HEK293 (cell line): Measurements from ENCODE around the gene BRSK1.
A peak's percentile ranks its signal among the peaks of the same experiment; 100 is the strongest.

ENCODE experiments used
- AEBP2 ChIP-seq: fragments of 450-650 bp; formaldehyde crosslinking; IDR thresholded peaks from 2 replicates; pipeline ENCODE4 v1.5.1; 2016; ENCODE audit warnings: missing biosample characterization, missing genetic modification characterization, borderline replicate concordance
- GLIS1 ChIP-seq: fragments of 450-650 bp; formaldehyde crosslinking; IDR thresholded peaks from 2 replicates; pipeline ENCODE4 v1.5.1; 2016; ENCODE audit warnings: missing biosample characterization, missing genetic modification characterization
- KLF1 ChIP-seq: fragments of 450-650 bp; formaldehyde crosslinking; IDR thresholded peaks from 2 replicates; pipeline ENCODE4 v1.5.1; 2016; ENCODE audit warnings: missing biosample characterization, missing genetic modification characterization
- OVOL3 ChIP-seq: fragments of 450-650 bp; formaldehyde crosslinking; IDR thresholded peaks from 2 replicates; pipeline ENCODE4 v1.5.1; 2016; ENCODE audit warnings: missing biosample characterization, missing genetic modification characterization
- SETDB1 ChIP-seq: IDR thresholded peaks from one replicate; pipeline ENCODE4 v1.6.1; 2017; ENCODE audit warnings: mild to moderate bottlenecking, low read length, moderate library complexity, mixed read lengths; ENCODE audit not compliant: insufficient read length
- ZFP37 ChIP-seq: fragments of 450-650 bp; formaldehyde crosslinking; IDR thresholded peaks from 2 replicates; pipeline ENCODE4 v1.5.1; 2016; ENCODE audit warnings: missing biosample characterization, missing genetic modification characterization
- ZNF214 ChIP-seq: fragments of 450-650 bp; formaldehyde crosslinking; IDR thresholded peaks from 2 replicates; pipeline ENCODE4 v1.5.1; 2017; ENCODE audit warnings: missing biosample characterization, mild to moderate bottlenecking, missing genetic modification characterization, borderline replicate concordance
- ZNF274 ChIP-seq, 2 experiments: fragments of 200-500 bp in 1 of 2; fragments of 450-650 bp in 1 of 2; sonication (Bioruptor generic) in 1 of 2; formaldehyde crosslinking in 1 of 2; IDR thresholded peaks; 2 replicates each; pipeline versions ENCODE4 v1.5.1 to v1.6.1; 2014 to 2016; ENCODE audit warnings: borderline replicate concordance in 1 of 2, inconsistent platforms in 1 of 2, low read length in 1 of 2, missing biosample characterization in 1 of 2, missing genetic modification characterization in 1 of 2
- ZNF354C ChIP-seq: fragments of 450-650 bp; formaldehyde crosslinking; IDR thresholded peaks from 2 replicates; pipeline ENCODE4 v1.5.1; 2016; ENCODE audit warnings: missing biosample characterization, missing genetic modification characterization, low read depth, borderline replicate concordance
- ZNF585B ChIP-seq: fragments of 450-650 bp; formaldehyde crosslinking; IDR thresholded peaks from 2 replicates; pipeline ENCODE4 v1.5.1; 2016; ENCODE audit warnings: missing biosample characterization, missing genetic modification characterization
- ZNF610 ChIP-seq: fragments of 450-650 bp; formaldehyde crosslinking; IDR thresholded peaks from 2 replicates; pipeline ENCODE4 v1.5.1; 2016; ENCODE audit warnings: missing biosample characterization, missing genetic modification characterization, borderline replicate concordance
- ZNF621 ChIP-seq: fragments of 450-650 bp; formaldehyde crosslinking; IDR thresholded peaks from 2 replicates; pipeline ENCODE4 v1.5.1; 2017; ENCODE audit warnings: missing biosample characterization, missing genetic modification characterization
- ZNF768 ChIP-seq: fragments of 450-650 bp; formaldehyde crosslinking; IDR thresholded peaks from 2 replicates; pipeline ENCODE4 v1.5.1; 2018; ENCODE audit warnings: missing biosample characterization, mild to moderate bottlenecking, missing genetic modification characterization
- ZNF777 ChIP-seq: fragments of 450-650 bp; formaldehyde crosslinking; IDR thresholded peaks from 2 replicates; pipeline ENCODE4 v1.5.1; 2017; ENCODE audit warnings: missing biosample characterization, missing genetic modification characterization, borderline replicate concordance
- ZNF791 ChIP-seq: fragments of 450-650 bp; formaldehyde crosslinking; IDR thresholded peaks from 2 replicates; pipeline ENCODE4 v1.5.1; 2016; ENCODE audit warnings: missing biosample characterization, missing genetic modification characterization
- TF ChIP-seq, protein P1 (sequence below): fragments of 450-650 bp; formaldehyde crosslinking; optimal IDR thresholded peaks from 2 replicates; pipeline ENCODE3; 2016; ENCODE audit warnings: missing biosample characterization, mild to moderate bottlenecking, missing genetic modification characterization
- TF ChIP-seq, protein P2 (sequence below): fragments of 450-650 bp; IDR thresholded peaks from 2 replicates; pipeline ENCODE4 v1.5.1; 2018; ENCODE audit warnings: missing biosample characterization, missing genetic modification characterization
- TF ChIP-seq, protein P3 (sequence below): fragments of 450-650 bp; formaldehyde crosslinking; IDR thresholded peaks from 2 replicates; pipeline ENCODE4 v1.5.1; 2016; ENCODE audit warnings: missing biosample characterization, missing genetic modification characterization
- TF ChIP-seq, protein P4 (sequence below): fragments of 450-650 bp; formaldehyde crosslinking; IDR thresholded peaks from 2 replicates; pipeline ENCODE4 v1.5.1; 2016; ENCODE audit warnings: missing biosample characterization, missing genetic modification characterization

Gene BRSK1

GRCh38 chr19:55353803-55354697 is 70.3 kb downstream of the BRSK1 start (continued):
- TF ChIP-seq, protein P1, sequence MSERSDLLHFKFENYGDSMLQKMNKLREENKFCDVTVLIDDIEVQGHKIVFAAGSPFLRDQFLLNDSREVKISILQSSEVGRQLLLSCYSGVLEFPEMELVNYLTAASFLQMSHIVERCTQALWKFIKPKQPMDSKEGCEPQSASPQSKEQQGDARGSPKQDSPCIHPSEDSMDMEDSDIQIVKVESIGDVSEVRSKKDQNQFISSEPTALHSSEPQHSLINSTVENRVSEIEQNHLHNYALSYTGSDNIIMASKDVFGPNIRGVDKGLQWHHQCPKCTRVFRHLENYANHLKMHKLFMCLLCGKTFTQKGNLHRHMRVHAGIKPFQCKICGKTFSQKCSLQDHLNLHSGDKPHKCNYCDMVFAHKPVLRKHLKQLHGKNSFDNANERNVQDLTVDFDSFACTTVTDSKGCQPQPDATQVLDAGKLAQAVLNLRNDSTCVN = peak; percentile 48
- TF ChIP-seq ZNF621 (no peak), ZNF214 (tag by site-specific recombination) (no peak), ZNF777 (peak; percentile 67; the same call in 1 of the 2 replicates), ZNF610 (tag by site-specific recombination) (no peak), GLIS1 (tag by site-specific recombination) (peak; percentile 44), KLF1 (tag by site-specific recombination) (peak; percentile 92), ZNF274 (IDR thresholded peaks at IDR 0.05; ENCODE audit: low read length) (no peak), ZNF274 (tag by site-specific recombination; IDR thresholded peaks at IDR 0.05; ENCODE audit: borderline replicate concordance) (no peak), SETDB1 (no peak), ZNF585B (tag by site-specific recombination) (no peak), OVOL3 (tag by site-specific recombination) (no peak), ZFP37 (tag by site-specific recombination) (no peak), ZNF354C (tag by site-specific recombination) (no peak), ZNF791 (tag by site-specific recombination) (no peak), ZNF768 (tag by site-specific recombination) (no peak), AEBP2 (tag by site-specific recombination) (no peak)
- TF ChIP-seq, protein P2, sequence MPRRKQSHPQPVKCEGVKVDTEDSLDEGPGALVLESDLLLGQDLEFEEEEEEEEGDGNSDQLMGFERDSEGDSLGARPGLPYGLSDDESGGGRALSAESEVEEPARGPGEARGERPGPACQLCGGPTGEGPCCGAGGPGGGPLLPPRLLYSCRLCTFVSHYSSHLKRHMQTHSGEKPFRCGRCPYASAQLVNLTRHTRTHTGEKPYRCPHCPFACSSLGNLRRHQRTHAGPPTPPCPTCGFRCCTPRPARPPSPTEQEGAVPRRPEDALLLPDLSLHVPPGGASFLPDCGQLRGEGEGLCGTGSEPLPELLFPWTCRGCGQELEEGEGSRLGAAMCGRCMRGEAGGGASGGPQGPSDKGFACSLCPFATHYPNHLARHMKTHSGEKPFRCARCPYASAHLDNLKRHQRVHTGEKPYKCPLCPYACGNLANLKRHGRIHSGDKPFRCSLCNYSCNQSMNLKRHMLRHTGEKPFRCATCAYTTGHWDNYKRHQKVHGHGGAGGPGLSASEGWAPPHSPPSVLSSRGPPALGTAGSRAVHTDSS (tag by site-specific recombination) = no peak
- TF ChIP-seq, protein P3, sequence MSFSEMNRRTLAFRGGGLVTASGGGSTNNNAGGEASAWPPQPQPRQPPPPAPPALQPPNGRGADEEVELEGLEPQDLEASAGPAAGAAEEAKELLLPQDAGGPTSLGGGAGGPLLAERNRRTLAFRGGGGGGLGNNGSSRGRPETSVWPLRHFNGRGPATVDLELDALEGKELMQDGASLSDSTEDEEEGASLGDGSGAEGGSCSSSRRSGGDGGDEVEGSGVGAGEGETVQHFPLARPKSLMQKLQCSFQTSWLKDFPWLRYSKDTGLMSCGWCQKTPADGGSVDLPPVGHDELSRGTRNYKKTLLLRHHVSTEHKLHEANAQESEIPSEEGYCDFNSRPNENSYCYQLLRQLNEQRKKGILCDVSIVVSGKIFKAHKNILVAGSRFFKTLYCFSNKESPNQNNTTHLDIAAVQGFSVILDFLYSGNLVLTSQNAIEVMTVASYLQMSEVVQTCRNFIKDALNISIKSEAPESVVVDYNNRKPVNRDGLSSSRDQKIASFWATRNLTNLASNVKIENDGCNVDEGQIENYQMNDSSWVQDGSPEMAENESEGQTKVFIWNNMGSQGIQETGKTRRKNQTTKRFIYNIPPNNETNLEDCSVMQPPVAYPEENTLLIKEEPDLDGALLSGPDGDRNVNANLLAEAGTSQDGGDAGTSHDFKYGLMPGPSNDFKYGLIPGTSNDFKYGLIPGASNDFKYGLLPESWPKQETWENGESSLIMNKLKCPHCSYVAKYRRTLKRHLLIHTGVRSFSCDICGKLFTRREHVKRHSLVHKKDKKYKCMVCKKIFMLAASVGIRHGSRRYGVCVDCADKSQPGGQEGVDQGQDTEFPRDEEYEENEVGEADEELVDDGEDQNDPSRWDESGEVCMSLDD (tag by site-specific recombination) = peak; percentile 93
- TF ChIP-seq, protein P4, sequence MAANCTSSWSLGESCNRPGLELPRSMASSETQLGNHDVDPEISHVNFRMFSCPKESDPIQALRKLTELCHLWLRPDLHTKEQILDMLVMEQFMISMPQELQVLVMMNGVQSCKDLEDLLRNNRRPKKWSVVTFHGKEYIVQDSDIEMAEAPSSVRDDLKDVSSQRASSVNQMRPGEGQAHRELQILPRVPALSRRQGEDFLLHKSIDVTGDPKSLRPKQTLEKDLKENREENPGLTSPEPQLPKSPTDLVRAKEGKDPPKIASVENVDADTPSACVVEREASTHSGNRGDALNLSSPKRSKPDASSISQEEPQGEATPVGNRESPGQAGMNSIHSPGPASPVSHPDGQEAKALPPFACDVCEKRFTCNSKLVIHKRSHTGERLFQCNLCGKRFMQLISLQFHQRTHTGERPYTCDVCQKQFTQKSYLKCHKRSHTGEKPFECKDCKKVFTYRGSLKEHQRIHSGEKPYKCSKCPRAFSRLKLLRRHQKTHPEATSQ (tag by site-specific recombination) = no peak
